RPMI8226 (cell line): ENCODE results near the gene SEC16A.

Source experiments
- DNase-seq: peaks from one replicate; pipeline ENCODE4 v3.0.0-alpha.2; 2015

The SEC16A gene

DNA sequence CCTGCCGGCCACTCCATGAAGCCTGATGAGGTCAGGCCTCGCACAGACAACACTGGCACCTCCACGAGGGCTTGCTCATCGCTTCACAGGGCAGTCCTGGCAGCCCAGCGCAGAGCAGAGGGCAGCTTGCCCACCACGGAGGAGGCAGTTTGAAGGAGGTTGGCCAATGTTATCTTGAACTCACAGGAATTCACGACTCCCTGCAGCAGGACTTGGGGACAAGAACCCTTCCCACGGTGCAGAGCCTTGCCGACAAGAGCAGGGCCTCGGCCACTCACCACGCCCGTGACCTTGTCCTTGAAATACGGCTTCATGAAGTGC lies 87.9 kb downstream of the SEC16A start:
- DNase-seq, result no peak

GRCh38 chr9:136394312-136395019 lies 88.4 kb downstream of the SEC16A start:
- no peak for DNase-seq

DNA sequence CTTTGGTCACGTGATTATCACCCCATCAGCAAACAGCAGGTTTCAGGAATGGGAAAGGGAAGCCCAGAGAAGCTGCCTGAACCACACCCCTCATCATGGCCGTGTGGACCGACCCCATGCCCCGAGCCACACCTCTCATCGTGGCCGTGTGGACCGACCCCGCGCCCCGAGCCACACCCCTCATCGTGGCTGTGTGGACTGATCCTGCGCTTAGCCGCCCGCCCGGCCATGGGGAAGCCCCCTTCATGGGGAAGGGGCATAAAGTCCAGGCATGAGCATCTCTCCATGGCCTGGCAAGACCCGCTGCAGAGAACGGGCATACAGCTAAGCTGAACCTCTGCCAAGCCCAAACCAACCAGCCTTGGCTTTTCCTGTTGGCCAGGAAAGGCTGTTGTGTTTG lies 89.3 kb downstream of the SEC16A start:
- no peak for DNase-seq

DNA sequence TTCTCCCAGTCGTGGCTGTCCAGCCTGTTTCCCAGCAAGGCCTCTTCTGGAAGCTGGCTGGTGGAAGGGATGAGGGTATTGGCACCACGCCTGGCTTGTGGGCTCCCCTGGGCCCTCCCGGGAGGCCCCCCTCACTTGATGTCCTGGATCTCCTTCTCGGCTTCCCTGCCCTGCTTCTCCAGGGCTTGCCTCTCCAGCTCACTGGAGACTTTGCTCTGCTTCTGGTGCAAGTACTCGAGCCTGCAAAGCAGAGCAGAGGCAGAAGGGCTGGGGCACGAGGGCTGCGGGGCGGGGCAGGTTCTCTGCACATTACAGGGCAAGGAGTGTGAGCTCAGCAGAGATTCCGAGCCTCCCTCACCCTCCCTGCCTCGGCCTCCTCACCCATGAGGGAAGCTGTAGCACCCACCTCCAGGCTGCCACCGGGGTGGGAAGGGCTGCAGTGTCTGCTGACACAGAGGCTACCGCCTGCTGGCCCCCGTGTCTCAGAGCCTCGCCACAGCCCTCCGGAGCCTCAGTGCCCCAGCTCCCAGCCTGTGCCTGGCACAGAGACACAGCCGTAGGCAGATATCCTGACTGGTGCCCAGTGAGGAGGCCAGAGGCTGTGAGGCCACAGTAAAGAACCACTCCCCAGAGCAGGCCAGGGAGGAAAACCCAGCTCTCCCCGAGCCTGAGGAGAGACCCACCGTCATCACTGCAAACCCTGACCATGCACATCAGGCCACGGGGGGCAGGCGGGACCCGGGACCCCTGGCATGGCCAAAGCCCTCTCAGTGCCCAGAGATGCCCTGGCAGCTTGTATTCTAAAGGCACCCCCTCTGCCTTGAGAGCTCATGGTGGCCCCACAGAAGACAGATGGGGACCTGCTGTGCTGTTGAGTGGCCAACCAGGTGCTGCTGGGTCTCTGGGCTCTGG lies 90.0 kb downstream of the SEC16A start:
- DNase-seq, result no peak

- DNase-seq, result no peak
These were observed 90.9 kb downstream of the SEC16A start for GRCh38 chr9:136391737-136392537.
